Neuronal stem cell (in vitro differentiated cells): ENCODE data around the gene TULP3.

ENCODE experiments used
- DNase-seq: peaks from one replicate; pipeline ENCODE4 v3.0.0-alpha.2; 2013; ENCODE audit warnings: low spot score
- H2AFZ ChIP-seq: one replicate; pipeline ENCODE4 v1.6.1; 2013; ENCODE audit warnings: mild to moderate bottlenecking, low read length, inconsistent platforms
- H2AK5ac ChIP-seq: 2 replicates; pipeline ENCODE4 v1.6.1; 2013; ENCODE audit warnings: low read depth, mild to moderate bottlenecking, inconsistent platforms, low read length, moderate library complexity, mixed read lengths
- H2BK120ac ChIP-seq: 2 replicates; pipeline ENCODE4 v1.6.1; 2013; ENCODE audit warnings: low read depth, mild to moderate bottlenecking, inconsistent platforms, low read length, moderate library complexity, mixed read lengths
- H2BK12ac ChIP-seq: one replicate; pipeline ENCODE4 v1.6.1; 2013; ENCODE audit warnings: low read length, inconsistent platforms
- H2BK15ac ChIP-seq: 2 replicates; pipeline ENCODE4 v1.6.1; 2013; ENCODE audit warnings: mild to moderate bottlenecking, low read length, inconsistent platforms, mixed read lengths
- H2BK5ac ChIP-seq: one replicate; pipeline ENCODE4 v1.6.1; 2013; ENCODE audit warnings: inconsistent platforms, mild to moderate bottlenecking, low read length, moderate library complexity
- H3K14ac ChIP-seq: one replicate; pipeline ENCODE4 v1.6.1; 2013; ENCODE audit warnings: low read length, inconsistent platforms
- H3K18ac ChIP-seq: 2 replicates; pipeline ENCODE4 v1.6.1; 2013; ENCODE audit warnings: low read length, inconsistent platforms
- H3K23ac ChIP-seq: 2 replicates; pipeline ENCODE4 v1.6.1; 2013; ENCODE audit warnings: low read depth, mild to moderate bottlenecking, mixed read lengths, low read length, inconsistent platforms; ENCODE audit not compliant: poor library complexity
- H3K27ac ChIP-seq: replicated peaks from 3 replicates; pipeline ENCODE4 v1.5.1; 2013; ENCODE audit warnings: low read length, inconsistent platforms
- H3K27me3 ChIP-seq, 3 experiments: 2 replicates each; pipeline ENCODE4 v1.6.1; 2013; ENCODE audit warnings: low read length in 3 of 3, mild to moderate bottlenecking in 2 of 3, inconsistent platforms in 1 of 3, low read depth in 1 of 3, mixed read lengths in 1 of 3, moderate library complexity in 1 of 3; ENCODE audit not compliant: control insufficient read depth in 3 of 3, insufficient read depth in 3 of 3
- H3K36me3 ChIP-seq, 2 donors: replicated peaks in 1 of 2; 2 replicates each; pipeline ENCODE4 v1.6.1; 2013; ENCODE audit warnings: low read length in 2 of 2; ENCODE audit not compliant: control insufficient read depth in 2 of 2, insufficient read depth in 2 of 2
- H3K4ac ChIP-seq: 2 replicates; pipeline ENCODE4 v1.6.1; 2013; ENCODE audit warnings: inconsistent platforms, mild to moderate bottlenecking, low read length, moderate library complexity
- H3K4me1 ChIP-seq, 2 donors: 1 replicate in 1 of 2; 2 replicates in 1 of 2; pipeline ENCODE4 v1.6.1; 2013; ENCODE audit warnings: low read length in 2 of 2, low read depth in 1 of 2; ENCODE audit not compliant: control insufficient read depth in 2 of 2, insufficient read depth in 1 of 2
- H3K4me2 ChIP-seq: one replicate; pipeline ENCODE4 v1.6.1; 2013; ENCODE audit warnings: mild to moderate bottlenecking, low read length, inconsistent platforms; ENCODE audit not compliant: insufficient read depth, poor library complexity, severe bottlenecking
- H3K4me3 ChIP-seq, 2 donors: 2 replicates each; pipeline ENCODE4 v1.5.1; 2013; ENCODE audit warnings: low read length in 2 of 2, mild to moderate bottlenecking in 2 of 2, inconsistent platforms in 1 of 2, moderate library complexity in 1 of 2
- H3K79me1 ChIP-seq: one replicate; pipeline ENCODE4 v1.6.1; 2013; ENCODE audit warnings: low read depth, mild to moderate bottlenecking, inconsistent platforms, low read length, moderate library complexity
- H3K9ac ChIP-seq: one replicate; pipeline ENCODE4 v1.6.1; 2013; ENCODE audit warnings: mild to moderate bottlenecking, low read depth, low read length, inconsistent platforms; ENCODE audit not compliant: poor library complexity
- H3K9me3 ChIP-seq, 2 donors: replicated peaks in 1 of 2; 2 replicates each; pipeline versions ENCODE3 to v1.6.1; 2013; ENCODE audit warnings: low read length in 2 of 2, mild to moderate bottlenecking in 2 of 2, inconsistent platforms in 1 of 2, low read depth in 1 of 2, mixed read lengths in 1 of 2, moderate library complexity in 1 of 2; ENCODE audit not compliant: control insufficient read depth in 2 of 2, insufficient read depth in 1 of 2
- H4K8ac ChIP-seq: one replicate; pipeline ENCODE4 v1.6.1; 2013; ENCODE audit warnings: low read depth, mild to moderate bottlenecking, inconsistent platforms, low read length, moderate library complexity
- H4K91ac ChIP-seq: one replicate; pipeline ENCODE4 v1.6.1; 2013; ENCODE audit warnings: low read length, low read depth, mild to moderate bottlenecking, inconsistent platforms; ENCODE audit not compliant: poor library complexity
- WGBS, 2 donors: extraction: QIAGEN DNeasy Blood & Tissue Kit; methylation state at CpG; one replicate each; pipeline ENCODE4 v1.1.7; 2013; ENCODE audit warnings: missing lambda C conversion rate in 2 of 2, mixed read lengths in 1 of 2; ENCODE audit not compliant: insufficient read length in 2 of 2, insufficient replicate concordance in 1 of 2; ENCODE audit errors: extremely low coverage in 2 of 2; 5-methylcytosine and 5-hydroxymethylcytosine counted together

TULP3 gene

DNA sequence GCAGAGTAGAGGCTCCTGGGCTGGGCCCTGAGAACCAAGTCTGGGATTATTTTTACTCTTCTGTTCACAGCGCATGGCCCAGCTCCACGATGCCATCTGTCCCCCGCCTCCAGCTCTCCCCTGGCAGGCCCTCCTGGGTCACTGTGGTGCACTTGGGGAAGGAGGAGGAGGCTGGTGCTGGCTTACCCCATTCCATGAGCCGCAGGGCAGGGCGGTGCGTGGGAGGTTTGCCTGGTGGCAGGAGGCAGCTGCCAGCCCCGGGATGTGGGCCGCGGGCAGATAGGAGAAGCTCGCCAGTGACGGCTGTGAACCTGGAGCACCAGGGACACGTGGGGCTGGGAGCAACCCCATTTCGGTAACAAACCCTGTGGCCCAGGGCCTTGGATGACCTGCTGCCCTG is 91.7 kb downstream of the TULP3 start:
- no peak overlapping the region for H3K14ac ChIP-seq
- no peak overlapping the region for H3K4ac ChIP-seq
- no peak overlapping the region for H4K91ac ChIP-seq
- DNase-seq: no peak
- peaks cover 0 to 5% of the 10 kb centered on the region in 2 donors for H3K9me3 ChIP-seq
- H3K79me1 ChIP-seq: no peaks in the 10 kb centered on the region
- no peak overlapping the region for H3K27ac ChIP-seq
- peak overlapping the region; percentile 12 for H3K18ac ChIP-seq
- H4K8ac ChIP-seq: no peak overlapping the region
- no peak overlapping the region for H3K4me2 ChIP-seq
- no peaks in the 10 kb centered on the region for H3K4me1 ChIP-seq
- no peak overlapping the region for H3K9ac ChIP-seq
- no peak overlapping the region for H2BK120ac ChIP-seq
- H3K36me3 ChIP-seq: peaks cover 0 to 17% of the 10 kb centered on the region in 2 donors
- H3K23ac ChIP-seq: no peak overlapping the region
- H2AFZ ChIP-seq: no peak overlapping the region
- peak overlapping the region; percentile 17 for H2BK5ac ChIP-seq
- H3K27me3 ChIP-seq: no peaks in the 10 kb centered on the region
- peak overlapping the region; percentile 76 for H2AK5ac ChIP-seq
- no peak overlapping the region for H2BK15ac ChIP-seq
- H3K4me3 ChIP-seq: no peak overlapping the region
- WGBS, 2 donors: no CpG with 5 or more reads among the region's 13 CpGs
- no peak overlapping the region for H2BK12ac ChIP-seq

DNA sequence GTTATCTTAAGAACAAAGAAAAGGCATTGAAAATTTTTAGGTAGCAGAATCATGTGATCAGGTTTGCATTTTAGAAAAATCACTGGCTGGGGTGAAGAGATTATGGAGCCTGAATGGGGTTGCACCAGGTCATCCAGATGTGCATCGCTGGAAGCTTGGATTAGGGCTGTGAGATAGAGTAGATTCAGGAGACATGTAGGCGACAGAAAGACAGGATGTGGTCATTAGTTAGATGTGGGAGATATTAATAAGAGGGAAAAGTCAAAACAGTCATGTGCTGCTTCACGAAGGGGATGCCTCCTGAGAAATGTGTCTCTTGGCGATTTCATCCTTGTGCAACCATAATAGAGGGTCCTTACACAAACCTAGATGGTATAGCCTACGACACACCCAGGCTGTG is 93.6 kb downstream of the TULP3 start:
- no peak overlapping the region for H2AFZ ChIP-seq
- H3K9me3 ChIP-seq: peaks cover 4 to 5% of the 10 kb centered on the region in 2 donors
- H2BK120ac ChIP-seq: no peak overlapping the region
- H2BK12ac ChIP-seq: no peak overlapping the region
- DNase-seq: no peak
- no peak overlapping the region for H3K27ac ChIP-seq
- H4K8ac ChIP-seq: no peak overlapping the region
- H3K27me3 ChIP-seq: no peaks in the 10 kb centered on the region
- no peak overlapping the region for H2BK5ac ChIP-seq
- H3K79me1 ChIP-seq: peaks cover 2% of the 10 kb centered on the region
- H3K4ac ChIP-seq: no peak overlapping the region
- no peak overlapping the region for H2BK15ac ChIP-seq
- no peaks in the 10 kb centered on the region for H3K4me1 ChIP-seq
- no peak overlapping the region for H3K18ac ChIP-seq
- no peak overlapping the region for H3K9ac ChIP-seq
- no peak overlapping the region for H3K4me2 ChIP-seq
- H4K91ac ChIP-seq: no peak overlapping the region
- no CpG with 5 or more reads among the region's 5 CpGs for WGBS, 2 donors
- H3K14ac ChIP-seq: no peak overlapping the region
- H3K36me3 ChIP-seq: peaks cover 0 to 21% of the 10 kb centered on the region in 2 donors
- H3K4me3 ChIP-seq: no peak overlapping the region
- H2AK5ac ChIP-seq: no peak overlapping the region
- no peak overlapping the region for H3K23ac ChIP-seq

DNA sequence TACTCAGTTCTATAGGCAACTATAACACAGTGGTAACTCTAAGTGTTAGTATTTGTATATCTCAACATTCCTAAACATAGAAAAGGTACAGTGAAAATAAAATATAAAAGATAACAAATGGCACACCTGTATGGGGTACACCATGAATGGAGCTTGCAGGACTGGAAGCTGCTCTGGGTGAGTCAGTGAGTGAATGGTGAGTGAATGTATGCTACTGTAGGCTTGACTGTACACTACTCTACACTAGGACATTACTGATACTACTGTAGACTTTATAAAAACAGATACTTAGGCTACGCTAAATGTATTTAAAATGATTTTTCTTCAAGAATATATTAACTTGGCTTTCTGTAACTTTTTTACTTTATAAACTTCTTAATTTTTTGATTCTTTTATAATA is 94.0 kb downstream of the TULP3 start:
- H2BK12ac ChIP-seq: no peak overlapping the region
- WGBS, 2 donors: no CpG with 5 or more reads among the region's 1 CpG
- DNase-seq: no peak
- H3K9me3 ChIP-seq: peaks cover 4 to 8% of the 10 kb centered on the region in 2 donors
- H3K36me3 ChIP-seq: peaks cover 0 to 21% of the 10 kb centered on the region in 2 donors
- H2BK15ac ChIP-seq: no peak overlapping the region
- no peaks in the 10 kb centered on the region for H3K27me3 ChIP-seq
- H2BK5ac ChIP-seq: no peak overlapping the region
- H3K4me2 ChIP-seq: no peak overlapping the region
- H4K91ac ChIP-seq: no peak overlapping the region
- no peak overlapping the region for H2AFZ ChIP-seq
- H2BK120ac ChIP-seq: no peak overlapping the region
- peaks cover 2% of the 10 kb centered on the region for H3K79me1 ChIP-seq
- no peak overlapping the region for H3K27ac ChIP-seq
- no peak overlapping the region for H3K4me3 ChIP-seq
- H3K23ac ChIP-seq: no peak overlapping the region
- no peak overlapping the region for H3K14ac ChIP-seq
- no peak overlapping the region for H3K4ac ChIP-seq
- no peak overlapping the region for H2AK5ac ChIP-seq
- no peak overlapping the region for H4K8ac ChIP-seq
- H3K18ac ChIP-seq: no peak overlapping the region
- H3K4me1 ChIP-seq: no peaks in the 10 kb centered on the region
- H3K9ac ChIP-seq: no peak overlapping the region

DNA sequence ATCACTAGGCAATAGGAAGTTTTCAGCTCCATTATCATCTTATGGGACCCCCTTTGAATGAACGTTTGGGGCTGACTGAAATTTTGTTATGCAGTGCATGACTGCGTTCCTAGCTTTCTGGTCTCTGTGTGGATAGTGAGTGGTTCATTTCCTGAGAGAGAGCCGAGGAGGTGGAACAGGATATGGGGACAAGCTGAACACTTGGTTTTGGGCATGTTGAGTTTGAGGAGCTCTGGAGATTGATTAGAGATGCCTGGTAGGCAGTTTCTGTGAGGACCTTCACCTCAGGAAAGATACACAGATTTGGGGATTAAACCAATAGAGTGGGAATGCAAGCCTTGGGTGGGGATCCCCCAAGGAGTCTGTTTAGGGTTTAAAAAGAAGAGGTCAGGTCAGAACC is 96.2 kb downstream of the TULP3 start:
- Histone ChIP-seq H4K8ac (no peak overlapping the region), H2BK120ac (no peak overlapping the region), H2BK5ac (no peak overlapping the region), H3K4ac (no peak overlapping the region), H3K27me3 (no peaks in the 10 kb centered on the region), H3K14ac (no peak overlapping the region), H3K23ac (no peak overlapping the region), H3K36me3 (peaks cover 0 to 21% of the 10 kb centered on the region in 2 donors), H2BK15ac (no peak overlapping the region), H3K79me1 (peaks cover 2% of the 10 kb centered on the region), H3K4me3 (no peak overlapping the region), H3K18ac (no peak overlapping the region), H2AFZ (no peak overlapping the region), H3K4me2 (no peak overlapping the region), H3K4me1 (no peaks in the 10 kb centered on the region), H3K9me3 (peaks cover 4 to 14% of the 10 kb centered on the region in 2 donors), H4K91ac (no peak overlapping the region), H3K27ac (no peak overlapping the region), H2BK12ac (no peak overlapping the region), H3K9ac (no peak overlapping the region), H2AK5ac (no peak overlapping the region)
- DNase-seq: no peak
- no CpG with 5 or more reads among the region's 3 CpGs for WGBS, 2 donors
